GM12878 (cell line): ENCODE measurements around the gene FAM163A. TPM values are rescaled to one million over a fixed set of nuclear protein-coding genes. Genes with fewer than 3 reads are reported as not detected.

ENCODE experiments used
- ATAC-seq: fragments of 200-7000 bp; cut with Tn5 transposase; 3 replicates; pipeline ENCODE4 v1.9.1; 2020; ENCODE audit warnings: mild to moderate bottlenecking, moderate library complexity
- BruUV-seq: library from RNA; stranded (reverse); fragments of 400-500 nt; replicated peaks from 2 replicates; lab custom pipeline; 2021; lab: Mats Ljungman, UMichigan
- CTCF ChIA-PET: fragments of 300-600 bp; sonication (Branson Sonifier 250); formaldehyde crosslinking; extraction: SDS; loops from one replicate; lab custom pipeline; 2021; ENCODE audit warnings: inconsistent platforms; lab: Yijun Ruan, JAX
- POLR2A ChIA-PET: fragments of 350-600 bp; formaldehyde crosslinking; extraction: SDS; loops from one replicate; lab custom pipeline; 2021; ENCODE audit warnings: inconsistent platforms; lab: Charles Lee
- RAD21 ChIA-PET: fragments of 300-600 bp; sonication (Branson Sonifier 250); formaldehyde crosslinking; loops from one replicate; lab custom pipeline; 2023; ENCODE audit warnings: antibody characterized with exemption; ENCODE audit not compliant: unreplicated experiment; lab: Charles Lee
- SMC1A ChIA-PET: fragments of 300-600 bp; sonication (Branson Sonifier 250); formaldehyde crosslinking; loops from one replicate; lab custom pipeline; 2023; ENCODE audit not compliant: unreplicated experiment, uncharacterized antibody; lab: Charles Lee
- DNase-seq: peaks from one replicate; pipeline ENCODE4 v3.0.0-alpha.2; 2011; ENCODE audit warnings: low read depth, low spot score
- FAIRE-seq: peaks from 3 replicates; lab custom pipeline; 2011; peaks lifted over from hg19 to GRCh38; lab: Jason Lieb, UNC
- H2AFZ ChIP-seq: 2 replicates; pipeline ENCODE4 v1.6.0; 2011; ENCODE audit warnings: low read depth, low read length, control low read depth; ENCODE audit not compliant: control insufficient read depth
- H3K27ac ChIP-seq: 2 replicates; pipeline ENCODE4 v1.5.1; 2011; ENCODE audit warnings: control low read depth; ENCODE audit not compliant: control insufficient read depth, insufficient read depth
- H3K27me3 ChIP-seq, 2 experiments: replicated peaks in 1 of 2; 2 replicates each; pipeline versions ENCODE4 v1.6.0 to v1.6.1; 2011; ENCODE audit warnings: low read length in 1 of 2; ENCODE audit not compliant: control insufficient read depth in 2 of 2, insufficient read depth in 2 of 2
- H3K36me3 ChIP-seq, 2 experiments: 2 replicates each; pipeline ENCODE4 v1.5.1; 2011; ENCODE audit warnings: low read length in 1 of 2; ENCODE audit not compliant: control insufficient read depth in 2 of 2, insufficient read depth in 2 of 2
- H3K4me1 ChIP-seq: 2 replicates; pipeline ENCODE4 v1.6.1; 2011; ENCODE audit warnings: mild to moderate bottlenecking, low read length, moderate library complexity, mixed read lengths; ENCODE audit not compliant: control insufficient read depth, insufficient read depth
- H3K4me2 ChIP-seq: 2 replicates; pipeline ENCODE4 v1.6.0; 2011; ENCODE audit warnings: control low read depth; ENCODE audit not compliant: control insufficient read depth, insufficient read depth
- H3K4me3 ChIP-seq: fragments of 200-600 bp; sonication (generic); 2 replicates; pipeline ENCODE4 v1.5.1; 2016
- H3K79me2 ChIP-seq: 2 replicates; pipeline ENCODE4 v1.6.0; 2011; ENCODE audit warnings: low read length; ENCODE audit not compliant: control insufficient read depth, insufficient read depth
- H3K9ac ChIP-seq: 2 replicates; pipeline ENCODE4 v1.8.0; 2011; ENCODE audit warnings: low read length, control low read depth, mixed read lengths; ENCODE audit not compliant: control insufficient read depth, insufficient read depth
- H3K9me3 ChIP-seq: replicated peaks from 3 replicates; pipeline ENCODE4 v1.5.1; 2011; ENCODE audit warnings: mild to moderate bottlenecking, low read length; ENCODE audit not compliant: control insufficient read depth, insufficient read depth
- H4K20me1 ChIP-seq: 2 replicates; pipeline ENCODE4 v1.6.0; 2011; ENCODE audit not compliant: control insufficient read depth, insufficient read depth
- ATF2 ChIP-seq: IDR thresholded peaks from 2 replicates; pipeline ENCODE4 v1.6.1; 2012; ENCODE audit warnings: low read length, inconsistent platforms
- ATF3 ChIP-seq: IDR thresholded peaks from 2 replicates; pipeline ENCODE4 v1.6.1; 2011; ENCODE audit warnings: low read depth, mild to moderate bottlenecking, low read length, moderate library complexity, borderline replicate concordance; ENCODE audit errors: extremely low read depth
- CBX3 ChIP-seq: fragments of 200-600 bp; sonication (generic); IDR thresholded peaks from 2 replicates; pipeline ENCODE4 v1.6.1; 2016; ENCODE audit warnings: low read depth, borderline replicate concordance
- CHD1 ChIP-seq: IDR thresholded peaks from 2 replicates; pipeline ENCODE4 v1.6.1; 2012; ENCODE audit warnings: low read depth, low read length, improper control_type of control experiment
- E2F4 ChIP-seq: IDR thresholded peaks from 2 replicates; pipeline ENCODE4 v1.6.1; 2012; ENCODE audit warnings: low read depth, low read length, improper control_type of control experiment
- HDAC6 ChIP-seq: fragments of 200-600 bp; sonication (generic); IDR thresholded peaks from one replicate; pipeline ENCODE4 v1.8.0; 2017; ENCODE audit warnings: antibody characterized with exemption; ENCODE audit not compliant: unreplicated experiment
- HDGF ChIP-seq: fragments of 450-650 bp; IDR thresholded peaks from 2 replicates; pipeline ENCODE4 v1.6.1; 2016; ENCODE audit warnings: antibody characterized with exemption
- MEF2A ChIP-seq: IDR thresholded peaks from 2 replicates; pipeline ENCODE4 v1.6.1; 2011; ENCODE audit warnings: low read depth, mild to moderate bottlenecking, low read length, moderate library complexity; ENCODE audit not compliant: insufficient read depth
- NRF1 ChIP-seq: conservative IDR thresholded peaks from 2 replicates; pipeline ENCODE4 v1.6.1; 2011; ENCODE audit warnings: mild to moderate bottlenecking, low read depth, low read length, improper control_type of control experiment
- PAX8 ChIP-seq: fragments of 450-650 bp; IDR thresholded peaks from 2 replicates; pipeline ENCODE4 v1.6.1; 2017; ENCODE audit warnings: mild to moderate bottlenecking, moderate library complexity
- RUNX3 ChIP-seq: IDR thresholded peaks from 2 replicates; pipeline ENCODE4 v1.6.1; 2012; ENCODE audit warnings: low read length, inconsistent platforms
- WRNIP1 ChIP-seq: IDR thresholded peaks from 2 replicates; pipeline ENCODE4 v1.6.1; 2011; ENCODE audit warnings: low read depth, low read length, improper control_type of control experiment, borderline replicate concordance
- YBX1 ChIP-seq: fragments of 450-650 bp; IDR thresholded peaks from 2 replicates; pipeline ENCODE4 v1.6.1; 2016; ENCODE audit warnings: antibody characterized with exemption
- WGBS: methylation state at CpG from one replicate; pipeline ENCODE4 v1.1.6; 2016; ENCODE audit warnings: low lambda C conversion rate; ENCODE audit not compliant: insufficient replicate concordance, insufficient coverage; ENCODE audit errors: missing lambda C conversion rate; 5-methylcytosine and 5-hydroxymethylcytosine counted together
- in situ Hi-C: fragments of 300-500 bp; cut with MboI; formaldehyde crosslinking; loops from 9 replicates; pipeline ENCODE4 v1.14.3; 2018; ENCODE audit warnings: mixed read lengths
- intact Hi-C: fragments of 100-400 bp; cut with micrococcal nuclease; formaldehyde crosslinking; loops from one replicate; pipeline ENCODE4 v1.14.2; 2022; ENCODE audit not compliant: unreplicated experiment
- polyA plus RNA-seq, 11 experiments: library from polyadenylated mRNA; depleted of rRNA in 4 of 11; unstranded in 6 of 11; stranded (reverse) in 5 of 11; fragments of >200 nt; fragmentation: Nextera tagmentation in 4 of 11; fragmentation: Illumina TruSeq in 1 of 11; extraction: Ambion mirVana in 4 of 11; extraction: Trizol in 1 of 11; gene quantifications; 1 replicate in 1 of 11; 2 replicates in 10 of 11; pipeline versions ENCODE4 v1.2.1 to v1.2.3, GENCODE V29; 2011 to 2016; ENCODE audit warnings: inconsistent platforms in 2 of 11, missing spikeins in 2 of 11, low read depth in 1 of 11
- total RNA-seq, 4 experiments: library from RNA; depleted of rRNA in 3 of 4; stranded (reverse); fragments of >200 nt in 3 of 4; fragmentation: Illumina TruSeq in 1 of 4; extraction: Trizol in 1 of 4; gene quantifications; 2 replicates each; pipeline versions ENCODE4 v1.2.1 to v1.2.3, GENCODE V29; 2013 to 2021

The FAM163A gene
- total and polyA plus RNA-seq, 10 of the 15 experiments (the other 5 are each of a cell fraction or from before 2014, with no cell fraction given): not detected

- no peaks in the 10 kb centered on the region for H4K20me1 ChIP-seq
- H3K79me2 ChIP-seq: no peaks in the 10 kb centered on the region
- DNase-seq (no peak), ATAC-seq (no peak), FAIRE-seq (no peak)
- POLR2A ChIA-PET: no interaction called here
- H2AFZ ChIP-seq: no peak overlapping the region
- CTCF ChIA-PET: interaction anchor here (0.9 to 18.4 kb wide), 6 partner anchors 11 to 106 kb away, joined by 3 to 938 read pairs (median 8); no protein-coding TSS in a partner anchor
- RAD21 ChIA-PET: interaction anchor here (1.1 to 12.6 kb wide), 4 partner anchors 18 to 473 kb away, joined by 3 to 474 read pairs (median 20); no protein-coding TSS in a partner anchor
- in situ Hi-C loops (loop anchor here (5.0 kb wide), 1 partner anchor 470 kb away; no protein-coding TSS in a partner anchor), intact Hi-C loops (loop anchor here (2.0 kb wide), 1 partner anchor 471 kb away; no protein-coding TSS in a partner anchor)
- H3K4me1 ChIP-seq: no peaks in the 10 kb centered on the region
- no peak for TF ChIP-seq CBX3
- no peak for TF ChIP-seq CHD1
- peak; percentile 43 for TF ChIP-seq RUNX3
- no peak for TF ChIP-seq PAX8
- no peak for TF ChIP-seq HDAC6
- no peak overlapping the region for H3K4me3 ChIP-seq
- BruUV-seq: no TSS peak
- SMC1A ChIA-PET: interaction anchor here (1.3 to 10.2 kb wide), 5 partner anchors 13 to 244 kb away, joined by 3 to 295 read pairs (median 3); no protein-coding TSS in a partner anchor
- no peaks in the 10 kb centered on the region for H3K9me3 ChIP-seq
- no peak overlapping the region for H3K4me2 ChIP-seq
- H3K27me3 ChIP-seq: no peaks in the 10 kb centered on the region
- no peak overlapping the region for H3K9ac ChIP-seq
- WGBS: 0% methylated on average over 2 of the region's 2 CpGs
- no peaks in the 10 kb centered on the region for H3K36me3 ChIP-seq
- H3K27ac ChIP-seq: no peak overlapping the region
Observed at GRCh38 chr1:179707406-179707805, 35.7 kb upstream of the FAM163A start.

- Histone ChIP-seq H2AFZ (no peak overlapping the region), H3K4me1 (no peaks in the 10 kb centered on the region), H3K4me2 (no peak overlapping the region)
- 30% methylated on average over 6 of the region's 6 CpGs for whole genome bisulfite sequencing
- BruUV-seq: no TSS peak
- DNase-seq: no peak
- no peak for TF ChIP-seq E2F4
- TF ChIP-seq HDGF: no peak
- TF ChIP-seq MEF2A: no peak
- TF ChIP-seq NRF1: no peak
- TF ChIP-seq YBX1: no peak
- TF ChIP-seq ATF2: no peak
- TF ChIP-seq WRNIP1: no peak
- no peak for TF ChIP-seq ATF3
- TF ChIP-seq, all 136 proteins: peak for 0
- Histone ChIP-seq H3K27me3 (no peaks in the 10 kb centered on the region), H3K79me2 (no peaks in the 10 kb centered on the region), H3K4me3 (no peak overlapping the region), H3K27ac (no peak overlapping the region), H3K9me3 (no peaks in the 10 kb centered on the region), H4K20me1 (no peaks in the 10 kb centered on the region), H3K36me3 (no peaks in the 10 kb centered on the region), H3K9ac (no peak overlapping the region)
- ATAC-seq: no peak
- ChIA-PET RAD21 (interaction anchor here (0.5 to 12.6 kb wide), 3 partner anchors 84 to 102 kb away, joined by 3 to 474 read pairs (median 3); no protein-coding TSS in a partner anchor), POLR2A (no interaction called here), SMC1A (interaction anchor here (1.3 to 3.7 kb wide), 4 partner anchors 15 to 105 kb away, joined by 4 to 62 read pairs (median 28); no protein-coding TSS in a partner anchor), CTCF (interaction anchor here (0.6 to 18.4 kb wide), 7 partner anchors 64 to 475 kb away, joined by 3 to 938 read pairs (median 4); no protein-coding TSS in a partner anchor)
- in situ Hi-C loops: loop anchor here (5.0 kb wide), 1 partner anchor 469 kb away; no protein-coding TSS in a partner anchor
- FAIRE-seq: no peak
- intact Hi-C loops: loop anchor here (1.0 kb wide), 1 partner anchor 40 kb away; no protein-coding TSS in a partner anchor
Observed at GRCh38 chr1:179708434-179709195, 34.5 kb upstream of the FAM163A start.
